Neural progenitor cell (in vitro differentiated cells): ENCODE measurements around the gene PKNOX2. TPM values are rescaled to one million over a fixed set of nuclear protein-coding genes. Genes with fewer than 3 reads are reported as not detected.

Experiments
- DNase-seq: peaks from one replicate; pipeline ENCODE4 v3.0.0-alpha.2; 2016; ENCODE audit warnings: low spot score
- H2AFZ ChIP-seq: fragments of 200-600 bp; sonication (generic); replicated peaks from 2 replicates; pipeline ENCODE4 v1.6.1; 2016; ENCODE audit warnings: antibody characterized with exemption
- H3F3A ChIP-seq: fragments of 200-600 bp; sonication (generic); 2 replicates; pipeline ENCODE4 v1.6.1; 2016; ENCODE audit warnings: antibody characterized with exemption, low read depth
- H3K27ac ChIP-seq: fragments of 200-600 bp; sonication (generic); 2 replicates; pipeline ENCODE4 v1.5.1; 2016; ENCODE audit warnings: mild to moderate bottlenecking
- H3K27me3 ChIP-seq: fragments of 200-600 bp; sonication (generic); 2 replicates; pipeline ENCODE4 v1.6.1; 2016; ENCODE audit warnings: mild to moderate bottlenecking, moderate library complexity
- H3K36me3 ChIP-seq: fragments of 200-600 bp; sonication (generic); 2 replicates; pipeline ENCODE4 v1.5.1; 2016
- H3K4me1 ChIP-seq: fragments of 200-600 bp; sonication (generic); 2 replicates; pipeline ENCODE4 v1.6.1; 2016; ENCODE audit warnings: mixed run types
- H3K4me2 ChIP-seq: fragments of 200-600 bp; sonication (generic); 2 replicates; pipeline ENCODE4 v1.6.1; 2016
- H3K4me3 ChIP-seq: fragments of 200-600 bp; sonication (generic); 2 replicates; pipeline ENCODE4 v1.5.1; 2016
- H3K79me2 ChIP-seq: fragments of 200-600 bp; sonication (generic); 2 replicates; pipeline ENCODE4 v1.6.1; 2016; ENCODE audit warnings: low read depth
- H3K9ac ChIP-seq: fragments of 200-600 bp; sonication (generic); 2 replicates; pipeline ENCODE4 v1.6.1; 2016
- H3K9me3 ChIP-seq: fragments of 200-600 bp; sonication (generic); 2 replicates; pipeline ENCODE4 v1.5.1; 2016; ENCODE audit warnings: low read depth
- H4K20me1 ChIP-seq: fragments of 200-600 bp; sonication (generic); 2 replicates; pipeline ENCODE4 v1.6.1; 2016; ENCODE audit warnings: low read depth
- H3K27ac Mint-ChIP-seq: 3 replicates; pipeline ENCODE4 v1.8.0; 2021; ENCODE audit warnings: mixed read lengths
- H3K27me3 Mint-ChIP-seq: 2 replicates; pipeline ENCODE4 v1.8.0; 2022; ENCODE audit warnings: low read depth, mild to moderate bottlenecking, inconsistent platforms, moderate library complexity, mixed read lengths; ENCODE audit not compliant: insufficient read depth
- H3K36me3 Mint-ChIP-seq: 3 replicates; pipeline ENCODE4 v1.8.0; 2021; ENCODE audit warnings: mixed read lengths
- H3K4me1 Mint-ChIP-seq: 3 replicates; pipeline ENCODE4 v1.8.0; 2021; ENCODE audit warnings: mixed read lengths
- H3K4me3 Mint-ChIP-seq: 3 replicates; pipeline ENCODE4 v1.8.0; 2021; ENCODE audit warnings: mild to moderate bottlenecking, moderate library complexity, mixed read lengths
- H3K9me3 Mint-ChIP-seq: 3 replicates; pipeline ENCODE4 v1.8.0; 2020; ENCODE audit warnings: mixed read lengths
- EZH2 ChIP-seq: fragments of 200-600 bp; sonication (generic); IDR thresholded peaks from 2 replicates; pipeline ENCODE4 v1.6.1; 2017; ENCODE audit warnings: antibody characterized with exemption, mild to moderate bottlenecking, moderate library complexity
- EZH2phosphoT487 ChIP-seq: fragments of 200-600 bp; sonication (generic); IDR thresholded peaks from 2 replicates; pipeline ENCODE4 v1.6.1; 2017; ENCODE audit warnings: antibody characterized with exemption
- total RNA-seq: library from RNA; depleted of rRNA; stranded (reverse); fragments of >200 nt; gene quantifications from 2 replicates; pipeline ENCODE4 v1.2.3, GENCODE V29; 2015; ENCODE audit warnings: low replicate concordance
- TF ChIP-seq, protein P1 (sequence below): fragments of 200-600 bp; sonication (generic); IDR thresholded peaks from 2 replicates; pipeline ENCODE4 v1.5.1; 2017; ENCODE audit warnings: antibody characterized with exemption, mild to moderate bottlenecking

Gene PKNOX2
- total RNA-seq, 1 donor from 2014 or later = 4.3 TPM

- peaks cover 19% of the 10 kb centered on the region for H3K36me3 Mint-ChIP-seq
Observed at GRCh38 chr11:125300791-125301218, 136.3 kb downstream of the PKNOX2 start.

GRCh38 chr11:125301346-125301745 is 136.8 kb downstream of the PKNOX2 start:
- Histone ChIP-seq H3K27me3 (no peaks in the 10 kb centered on the region), H3K4me3 (no peak overlapping the region), H2AFZ (no peak overlapping the region), H4K20me1 (no peaks in the 10 kb centered on the region), H3K27ac (no peak overlapping the region), H3K4me2 (no peak overlapping the region), H3K9me3 (no peaks in the 10 kb centered on the region), H3K36me3 (no peaks in the 10 kb centered on the region), H3F3A (no peaks in the 10 kb centered on the region), H3K9ac (no peak overlapping the region), H3K4me1 (no peaks in the 10 kb centered on the region), H3K79me2 (no peaks in the 10 kb centered on the region)
- H3K4me1 Mint-ChIP-seq = peaks cover 22% of the 10 kb centered on the region
- peaks cover 13% of the 10 kb centered on the region for H3K36me3 Mint-ChIP-seq
- no peak overlapping the region for H3K4me3 Mint-ChIP-seq
- H3K27me3 Mint-ChIP-seq = peaks cover 4% of the 10 kb centered on the region
- no peak overlapping the region for H3K27ac Mint-ChIP-seq
- TF ChIP-seq EZH2phosphoT487 (no peak), EZH2 (no peak)
- TF ChIP-seq, protein P1, sequence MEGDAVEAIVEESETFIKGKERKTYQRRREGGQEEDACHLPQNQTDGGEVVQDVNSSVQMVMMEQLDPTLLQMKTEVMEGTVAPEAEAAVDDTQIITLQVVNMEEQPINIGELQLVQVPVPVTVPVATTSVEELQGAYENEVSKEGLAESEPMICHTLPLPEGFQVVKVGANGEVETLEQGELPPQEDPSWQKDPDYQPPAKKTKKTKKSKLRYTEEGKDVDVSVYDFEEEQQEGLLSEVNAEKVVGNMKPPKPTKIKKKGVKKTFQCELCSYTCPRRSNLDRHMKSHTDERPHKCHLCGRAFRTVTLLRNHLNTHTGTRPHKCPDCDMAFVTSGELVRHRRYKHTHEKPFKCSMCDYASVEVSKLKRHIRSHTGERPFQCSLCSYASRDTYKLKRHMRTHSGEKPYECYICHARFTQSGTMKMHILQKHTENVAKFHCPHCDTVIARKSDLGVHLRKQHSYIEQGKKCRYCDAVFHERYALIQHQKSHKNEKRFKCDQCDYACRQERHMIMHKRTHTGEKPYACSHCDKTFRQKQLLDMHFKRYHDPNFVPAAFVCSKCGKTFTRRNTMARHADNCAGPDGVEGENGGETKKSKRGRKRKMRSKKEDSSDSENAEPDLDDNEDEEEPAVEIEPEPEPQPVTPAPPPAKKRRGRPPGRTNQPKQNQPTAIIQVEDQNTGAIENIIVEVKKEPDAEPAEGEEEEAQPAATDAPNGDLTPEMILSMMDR = no peak
- no peak for DNase-seq
- H3K9me3 Mint-ChIP-seq = no peaks in the 10 kb centered on the region

More at GRCh38 chr11:125300791-125301218, 136.3 kb downstream of the PKNOX2 start:
- no peaks in the 10 kb centered on the region for H3K9me3 Mint-ChIP-seq
- Histone ChIP-seq H3K27me3 (no peaks in the 10 kb centered on the region), H3K4me2 (no peak overlapping the region), H3K9me3 (no peaks in the 10 kb centered on the region), H3K79me2 (no peaks in the 10 kb centered on the region), H3K36me3 (no peaks in the 10 kb centered on the region), H3F3A (no peaks in the 10 kb centered on the region), H3K4me3 (no peak overlapping the region), H3K27ac (no peak overlapping the region), H4K20me1 (no peaks in the 10 kb centered on the region), H3K9ac (no peak overlapping the region), H2AFZ (no peak overlapping the region), H3K4me1 (no peaks in the 10 kb centered on the region)
- H3K27ac Mint-ChIP-seq = no peak overlapping the region
- DNase-seq = no peak
- TF ChIP-seq, protein P1 = no peak
- no peak for TF ChIP-seq EZH2phosphoT487
- TF ChIP-seq EZH2 = no peak
- H3K4me3 Mint-ChIP-seq = no peak overlapping the region
- H3K27me3 Mint-ChIP-seq = peaks cover 4% of the 10 kb centered on the region
- H3K4me1 Mint-ChIP-seq = peaks cover 22% of the 10 kb centered on the region

DNA sequence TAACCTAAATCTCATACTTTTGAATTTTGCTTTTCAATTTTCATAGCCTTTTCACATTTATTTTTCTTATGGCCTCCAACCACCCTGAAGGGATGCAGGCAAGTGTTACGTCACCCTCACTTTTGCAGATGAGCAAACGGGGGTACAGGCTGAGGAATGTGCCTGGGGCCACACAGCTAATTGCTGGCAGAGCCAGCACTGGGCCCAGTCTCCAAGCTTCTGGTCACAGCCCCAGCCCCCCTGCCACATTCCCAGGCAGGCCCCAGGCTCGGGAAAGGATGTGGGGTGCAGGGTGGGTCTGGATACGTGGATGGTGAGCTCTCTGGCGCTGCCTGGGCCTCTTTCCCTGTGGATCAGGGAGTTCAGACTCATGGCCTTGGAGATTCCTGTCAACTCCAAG is 138.6 kb downstream of the PKNOX2 start:
- peaks cover 20% of the 10 kb centered on the region for H3K4me1 Mint-ChIP-seq
- Histone ChIP-seq H3K27me3 (no peaks in the 10 kb centered on the region), H3K27ac (no peak overlapping the region), H2AFZ (no peak overlapping the region), H3K79me2 (no peaks in the 10 kb centered on the region), H3K4me1 (no peaks in the 10 kb centered on the region), H3K36me3 (no peaks in the 10 kb centered on the region), H3K4me3 (no peak overlapping the region), H4K20me1 (no peaks in the 10 kb centered on the region), H3K9me3 (no peaks in the 10 kb centered on the region), H3K9ac (no peak overlapping the region), H3K4me2 (no peak overlapping the region), H3F3A (no peaks in the 10 kb centered on the region)
- H3K36me3 Mint-ChIP-seq = peaks cover 14% of the 10 kb centered on the region
- TF ChIP-seq, protein P1 = no peak
- TF ChIP-seq EZH2phosphoT487 (no peak), EZH2 (no peak)
- peaks cover 4% of the 10 kb centered on the region for H3K27me3 Mint-ChIP-seq
- no peak overlapping the region for H3K27ac Mint-ChIP-seq
- DNase-seq = no peak
- H3K9me3 Mint-ChIP-seq = no peaks in the 10 kb centered on the region
- H3K4me3 Mint-ChIP-seq = no peak overlapping the region
